H1 (cell line): ENCODE data around the gene UPF1. TPM values are rescaled to one million over a fixed set of nuclear protein-coding genes. Genes with fewer than 3 reads are reported as not detected.
A peak's percentile ranks its signal among the peaks of the same experiment; 100 is the strongest.

Experiments used
- CTCF ChIA-PET: fragments of 300-600 bp; sonication (Branson Sonifier 250); formaldehyde crosslinking; loops from one replicate; lab custom pipeline; 2021; ENCODE audit not compliant: partially characterized antibody; lab: Charles Lee
- POLR2A ChIA-PET: fragments of 300-600 bp; sonication (Branson Sonifier 250); formaldehyde crosslinking; loops from one replicate; lab custom pipeline; 2021; ENCODE audit warnings: inconsistent platforms; ENCODE audit not compliant: partially characterized antibody; lab: Charles Lee
- DNase-seq, 2 experiments: peaks; one replicate each; pipeline versions ENCODE4 v3.0.0 to v3.0.0-alpha.2; 2010 to 2022; ENCODE audit warnings: low spot score in 2 of 2, low read depth in 1 of 2, mixed read lengths in 1 of 2
- FAIRE-seq: peaks from 2 replicates; lab custom pipeline; 2011; peaks lifted over from hg19 to GRCh38; lab: Jason Lieb, UNC
- H2AFZ ChIP-seq: 2 replicates; pipeline ENCODE4 v1.8.1; 2012; ENCODE audit warnings: low read length, inconsistent platforms
- H2AK5ac ChIP-seq: 2 replicates; pipeline ENCODE4 v1.6.1; 2013; ENCODE audit warnings: low read depth, low read length
- H2BK120ac ChIP-seq: replicated peaks from 2 replicates; pipeline ENCODE3; 2013; ENCODE audit warnings: low read depth, low read length, inconsistent platforms
- H2BK12ac ChIP-seq: 2 replicates; pipeline ENCODE4 v1.6.1; 2013; ENCODE audit warnings: low read depth, low read length
- H2BK15ac ChIP-seq: 2 replicates; pipeline ENCODE4 v1.6.1; 2013; ENCODE audit warnings: low read length
- H2BK20ac ChIP-seq: 2 replicates; pipeline ENCODE4 v1.6.1; 2013; ENCODE audit warnings: low read length
- H2BK5ac ChIP-seq: 2 replicates; pipeline ENCODE4 v1.6.1; 2013; ENCODE audit warnings: low read depth, low read length
- H3K14ac ChIP-seq: 2 replicates; pipeline ENCODE4 v1.6.1; 2013; ENCODE audit warnings: inconsistent platforms; ENCODE audit not compliant: insufficient read length
- H3K18ac ChIP-seq: 2 replicates; pipeline ENCODE4 v1.6.1; 2013; ENCODE audit warnings: low read length; ENCODE audit errors: extremely low read depth
- H3K23ac ChIP-seq: 2 replicates; pipeline ENCODE4 v1.6.1; 2013; ENCODE audit warnings: inconsistent platforms; ENCODE audit not compliant: insufficient read length
- H3K23me2 ChIP-seq: 2 replicates; pipeline ENCODE4 v1.6.1; 2013; ENCODE audit warnings: low read depth, low read length
- H3K27ac ChIP-seq: 2 replicates; pipeline ENCODE4 v1.6.1; 2011; ENCODE audit warnings: low read depth, low read length, inconsistent platforms
- H3K27me3 ChIP-seq, 4 experiments: replicated peaks in 1 of 4; 1 replicate in 1 of 4; 2 replicates in 3 of 4; pipeline versions ENCODE4 v1.6.1 to v1.8.1; 2011 to 2013; ENCODE audit warnings: low read length in 3 of 4, mild to moderate bottlenecking in 3 of 4, inconsistent platforms in 2 of 4, mixed read lengths in 2 of 4, moderate library complexity in 1 of 4; ENCODE audit not compliant: control insufficient read depth in 3 of 4, insufficient read depth in 3 of 4; ENCODE audit errors: extremely low read depth in 1 of 4
- H3K36me3 ChIP-seq, 4 experiments: 2 replicates each; pipeline versions ENCODE4 v1.6.1 to v1.8.1; 2011 to 2013; ENCODE audit warnings: mild to moderate bottlenecking in 4 of 4, low read length in 3 of 4, moderate library complexity in 2 of 4, control low read depth in 1 of 4, inconsistent platforms in 1 of 4; ENCODE audit not compliant: insufficient read depth in 4 of 4, control insufficient read depth in 2 of 4
- H3K4ac ChIP-seq: replicated peaks from 2 replicates; pipeline ENCODE3; 2013; ENCODE audit warnings: low read length, low read depth, mixed read lengths, inconsistent platforms; ENCODE audit not compliant: insufficient read length
- H3K4me1 ChIP-seq, 4 experiments: replicated peaks in 1 of 4; 1 replicate in 1 of 4; 2 replicates in 3 of 4; pipeline versions ENCODE4 v1.6.1 to v1.8.1; 2011 to 2013; ENCODE audit warnings: low read length in 3 of 4, inconsistent platforms in 2 of 4, mixed read lengths in 1 of 4; ENCODE audit not compliant: insufficient read depth in 4 of 4, control insufficient read depth in 3 of 4
- H3K4me2 ChIP-seq, 2 experiments: 2 replicates each; pipeline versions ENCODE4 v1.6.1 to v1.8.1; 2011 to 2013; ENCODE audit warnings: low read depth in 2 of 2, low read length in 2 of 2, control low read depth in 1 of 2, inconsistent platforms in 1 of 2, mild to moderate bottlenecking in 1 of 2; ENCODE audit not compliant: insufficient read depth in 1 of 2
- H3K4me3 ChIP-seq, 4 experiments: fragments of 200-600, 300-600 bp in 1 of 4; sonication (generic), shearing (Covaris generic), sonication (Bioruptor Twin) in 1 of 4; 2 replicates each; pipeline versions ENCODE4 v1.5.1 to v1.8.1; 2011 to 2016; ENCODE audit warnings: low read length in 4 of 4, low read depth in 3 of 4, control low read depth in 2 of 4, inconsistent platforms in 2 of 4, mild to moderate bottlenecking in 2 of 4, mixed read lengths in 1 of 4, moderate library complexity in 1 of 4; ENCODE audit not compliant: insufficient read depth in 2 of 4; ENCODE audit errors: extremely low read depth in 1 of 4
- H3K56ac ChIP-seq: replicated peaks from 2 replicates; pipeline ENCODE3; 2013; ENCODE audit warnings: low read depth, mild to moderate bottlenecking, mixed read lengths, low read length, inconsistent platforms; ENCODE audit not compliant: insufficient read length
- H3K79me1 ChIP-seq: 2 replicates; pipeline ENCODE4 v1.6.1; 2013; ENCODE audit warnings: low read depth, low read length, control low read depth
- H3K79me2 ChIP-seq, 2 experiments: 2 replicates each; pipeline versions ENCODE4 v1.6.1 to v1.8.1; 2012 to 2013; ENCODE audit warnings: low read length in 2 of 2, mild to moderate bottlenecking in 2 of 2, inconsistent platforms in 1 of 2; ENCODE audit not compliant: insufficient read depth in 2 of 2, control insufficient read depth in 1 of 2
- H3K9ac ChIP-seq, 4 experiments: replicated peaks in 1 of 4; 1 replicate in 1 of 4; 2 replicates in 3 of 4; pipeline versions ENCODE4 v1.6.1 to v1.8.1; 2011 to 2013; ENCODE audit warnings: low read depth in 3 of 4, low read length in 3 of 4, control low read depth in 2 of 4, mild to moderate bottlenecking in 2 of 4, moderate library complexity in 2 of 4, inconsistent platforms in 1 of 4; ENCODE audit errors: extremely low read depth in 1 of 4
- H3K9me3 ChIP-seq, 2 experiments: 2 replicates each; pipeline versions ENCODE4 v1.6.1 to v1.8.1; 2012 to 2013; ENCODE audit warnings: mild to moderate bottlenecking in 2 of 2, moderate library complexity in 2 of 2, control low read depth in 1 of 2, inconsistent platforms in 1 of 2, low read depth in 1 of 2, low read length in 1 of 2, mixed read lengths in 1 of 2; ENCODE audit not compliant: insufficient read depth in 2 of 2
- H4K20me1 ChIP-seq, 2 experiments: replicated peaks in 1 of 2; 2 replicates each; pipeline versions ENCODE3 to v1.8.1; 2011 to 2013; ENCODE audit warnings: inconsistent platforms in 2 of 2, low read length in 2 of 2, mild to moderate bottlenecking in 1 of 2; ENCODE audit not compliant: insufficient read depth in 2 of 2, control insufficient read depth in 1 of 2
- H4K5ac ChIP-seq: 2 replicates; pipeline ENCODE4 v1.6.1; 2013; ENCODE audit warnings: low read length, low read depth, mixed read lengths, inconsistent platforms; ENCODE audit not compliant: insufficient read length
- H4K8ac ChIP-seq: 2 replicates; pipeline ENCODE4 v1.8.0; 2013; ENCODE audit warnings: mild to moderate bottlenecking, moderate library complexity, low read length, inconsistent platforms; ENCODE audit not compliant: insufficient read depth; ENCODE audit errors: extremely low read depth
- H4K91ac ChIP-seq: replicated peaks from 2 replicates; pipeline ENCODE3; 2013; ENCODE audit warnings: low read length, mixed read lengths, inconsistent platforms; ENCODE audit not compliant: insufficient read length
- FOSL1 ChIP-seq: IDR thresholded peaks from 2 replicates; pipeline ENCODE4 v1.6.1; 2011; ENCODE audit warnings: mild to moderate bottlenecking, low read depth, low read length, moderate library complexity; ENCODE audit not compliant: insufficient read depth
- KDM5A ChIP-seq: fragments of 200-600 bp; IDR thresholded peaks from 2 replicates; pipeline ENCODE4 v1.7.1; 2012; ENCODE audit warnings: mild to moderate bottlenecking, low read length, inconsistent platforms, mixed read lengths
- RBBP5 ChIP-seq: IDR thresholded peaks from 2 replicates; pipeline ENCODE4 v1.7.1; 2012; ENCODE audit warnings: low read depth, mild to moderate bottlenecking, inconsistent platforms, low read length, moderate library complexity, borderline replicate concordance
- TAF1 ChIP-seq: IDR thresholded peaks from 2 replicates; pipeline ENCODE4 v1.6.1; 2011; ENCODE audit warnings: mild to moderate bottlenecking, low read depth, low read length
- TAF7 ChIP-seq: optimal IDR thresholded peaks from 2 replicates; pipeline ENCODE3; 2011; ENCODE audit warnings: low read depth, mild to moderate bottlenecking, inconsistent platforms, low read length, moderate library complexity, borderline replicate concordance
- WGBS, 2 experiments: shearing (Covaris generic) in 1 of 2; methylation state at CpG; one replicate each; pipeline versions ENCODE4 v1.1.6 to v1.1.7; 2013 to 2015; ENCODE audit warnings: low lambda C conversion rate in 2 of 2, mixed read lengths in 2 of 2, inconsistent platforms in 1 of 2, low coverage in 1 of 2, missing lambda C conversion rate in 1 of 2; ENCODE audit not compliant: insufficient replicate concordance in 2 of 2, insufficient coverage in 1 of 2, insufficient read length in 1 of 2; ENCODE audit errors: extremely low coverage in 1 of 2, missing lambda C conversion rate in 1 of 2; 5-methylcytosine and 5-hydroxymethylcytosine counted together
- polyA plus RNA-seq, 7 experiments: library from polyadenylated mRNA; depleted of rRNA in 3 of 7; stranded (reverse) in 5 of 7; unstranded in 2 of 7; fragments of >200 nt in 5 of 7; fragments of 200-250 nt in 2 of 7; gene quantifications; 1 replicate in 5 of 7; 2 replicates in 1 of 7; 4 replicates in 1 of 7; pipeline versions ENCODE4 v1.2.1 to v1.2.3, GENCODE V29; 2011 to 2013; ENCODE audit warnings: missing spikeins in 2 of 7, mixed read lengths in 2 of 7
- total RNA-seq: library from RNA; stranded (reverse); fragmentation: NEBNext Ultra II Directional; extraction: Animal tissue kit (Norgen Biotek cat#: 25700); gene quantifications from 2 replicates; pipeline ENCODE4 v1.2.1, GENCODE V29; 2021
- TF ChIP-seq, protein P1 (sequence below): IDR thresholded peaks from 2 replicates; pipeline ENCODE4 v1.6.1; 2012; ENCODE audit warnings: inconsistent platforms

UPF1 gene
- total and polyA plus RNA-seq, 2 of the 8 experiments (the other 6 are each of a cell fraction or from before 2014, with no cell fraction given) = 46.4 to 62.0 TPM

DNA sequence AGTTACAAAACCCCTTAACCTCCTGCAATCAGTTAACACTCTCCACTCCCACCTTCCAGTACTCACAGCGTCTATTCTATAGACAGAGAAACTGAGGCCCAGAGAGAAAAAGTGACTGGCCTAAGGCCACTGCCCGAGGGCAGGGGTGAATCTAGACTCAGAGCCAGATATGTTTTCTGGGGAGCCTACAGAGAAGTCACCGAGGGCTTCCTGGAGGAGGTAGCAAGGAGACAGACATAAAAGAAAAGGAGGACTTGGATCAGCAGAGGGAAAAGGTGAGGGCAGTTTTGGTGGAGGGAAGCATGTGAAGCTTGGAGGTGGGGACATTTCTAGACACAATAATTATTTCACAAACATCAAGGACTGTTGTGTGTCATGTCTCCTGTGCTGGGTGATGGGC lies 39.1 kb upstream of the UPF1 start:
- peaks cover 0 to 26% (median 13%) of the 10 kb centered on the region in 4 experiments; a peak in 6 of 7 replicates for H3K4me1 ChIP-seq
- no peak overlapping the region for H3K56ac ChIP-seq
- no peak overlapping the region for H2BK5ac ChIP-seq
- FAIRE-seq = no peak
- H3K23me2 ChIP-seq = peaks cover 21% of the 10 kb centered on the region
- H3K4me2 ChIP-seq = no peak overlapping the region
- no peak overlapping the region for H3K9ac ChIP-seq
- H3K23ac ChIP-seq = no peak overlapping the region
- no peak overlapping the region for H3K4ac ChIP-seq
- H3K18ac ChIP-seq = no peak overlapping the region
- ChIA-PET CTCF (interaction anchor here (1.3 to 1.8 kb wide), 3 partner anchors 21 to 55 kb away, joined by 5 to 6 read pairs (median 6); no protein-coding TSS in a partner anchor), POLR2A (interaction anchor here (1.1 kb wide), 1 partner anchor 21 kb away, joined by 4 read pairs; no protein-coding TSS in a partner anchor)
- 80% methylated on average over 3 of the region's 3 CpGs; no CpG with 5 or more reads in 1 of the 2 experiments for WGBS, 2 experiments
- H2BK20ac ChIP-seq = no peak overlapping the region
- H4K20me1 ChIP-seq = peaks cover 2 to 20% of the 10 kb centered on the region in 2 experiments
- TF ChIP-seq, protein P1, sequence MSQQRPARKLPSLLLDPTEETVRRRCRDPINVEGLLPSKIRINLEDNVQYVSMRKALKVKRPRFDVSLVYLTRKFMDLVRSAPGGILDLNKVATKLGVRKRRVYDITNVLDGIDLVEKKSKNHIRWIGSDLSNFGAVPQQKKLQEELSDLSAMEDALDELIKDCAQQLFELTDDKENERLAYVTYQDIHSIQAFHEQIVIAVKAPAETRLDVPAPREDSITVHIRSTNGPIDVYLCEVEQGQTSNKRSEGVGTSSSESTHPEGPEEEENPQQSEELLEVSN = no peak
- TF ChIP-seq TAF1 = no peak
- TF ChIP-seq FOSL1 = no peak
- TF ChIP-seq KDM5A = no peak
- no peak for TF ChIP-seq TAF7
- TF ChIP-seq RBBP5 = no peak
- H2BK12ac ChIP-seq = 0 out of 2 replicates have a peak overlapping the region, but pooled peaks have one; percentile 14
- H3K79me2 ChIP-seq = no peaks in the 10 kb centered on the region
- H4K8ac ChIP-seq = no peak overlapping the region
- no peak overlapping the region for H4K5ac ChIP-seq
- DNase-seq = no peak
- H3K79me1 ChIP-seq = no peaks in the 10 kb centered on the region
- H2BK120ac ChIP-seq = no peak overlapping the region
- no peaks in the 10 kb centered on the region; a peak in 1 of 4 replicates for H3K9me3 ChIP-seq
- H3K27ac ChIP-seq = no peak overlapping the region
- H3K27me3 ChIP-seq = peaks cover 60 to 88% (median 83%) of the 10 kb centered on the region in 4 experiments
- H4K91ac ChIP-seq = no peak overlapping the region
- H3K36me3 ChIP-seq = peaks cover 0 to 7% (median 0%) of the 10 kb centered on the region in 4 experiments; a peak in 1 of 8 replicates
- H2AK5ac ChIP-seq = no peak overlapping the region
- no peak overlapping the region for H3K14ac ChIP-seq
- H3K4me3 ChIP-seq = no peak overlapping the region
- no peak overlapping the region for H2AFZ ChIP-seq
- no peak overlapping the region for H2BK15ac ChIP-seq
